H1 (cell line): ENCODE data around the gene RAB40C. TPM values are rescaled to one million over a fixed set of nuclear protein-coding genes. Genes with fewer than 3 reads are reported as not detected.

Experiments used
- CTCF ChIA-PET: fragments of 300-600 bp; sonication (Branson Sonifier 250); formaldehyde crosslinking; loops from one replicate; lab custom pipeline; 2021; ENCODE audit not compliant: partially characterized antibody; lab: Charles Lee
- POLR2A ChIA-PET: fragments of 300-600 bp; sonication (Branson Sonifier 250); formaldehyde crosslinking; loops from one replicate; lab custom pipeline; 2021; ENCODE audit warnings: inconsistent platforms; ENCODE audit not compliant: partially characterized antibody; lab: Charles Lee
- DNase-seq, 2 experiments: peaks; one replicate each; pipeline versions ENCODE4 v3.0.0 to v3.0.0-alpha.2; 2010 to 2022; ENCODE audit warnings: low spot score in 2 of 2, low read depth in 1 of 2, mixed read lengths in 1 of 2
- FAIRE-seq: peaks from 2 replicates; lab custom pipeline; 2011; peaks lifted over from hg19 to GRCh38; lab: Jason Lieb, UNC
- H2AFZ ChIP-seq: 2 replicates; pipeline ENCODE4 v1.8.1; 2012; ENCODE audit warnings: low read length, inconsistent platforms
- H2AK5ac ChIP-seq: 2 replicates; pipeline ENCODE4 v1.6.1; 2013; ENCODE audit warnings: low read depth, low read length
- H2BK120ac ChIP-seq: replicated peaks from 2 replicates; pipeline ENCODE3; 2013; ENCODE audit warnings: low read depth, low read length, inconsistent platforms
- H2BK12ac ChIP-seq: 2 replicates; pipeline ENCODE4 v1.6.1; 2013; ENCODE audit warnings: low read depth, low read length
- H2BK15ac ChIP-seq: 2 replicates; pipeline ENCODE4 v1.6.1; 2013; ENCODE audit warnings: low read length
- H2BK20ac ChIP-seq: 2 replicates; pipeline ENCODE4 v1.6.1; 2013; ENCODE audit warnings: low read length
- H2BK5ac ChIP-seq: 2 replicates; pipeline ENCODE4 v1.6.1; 2013; ENCODE audit warnings: low read depth, low read length
- H3K14ac ChIP-seq: 2 replicates; pipeline ENCODE4 v1.6.1; 2013; ENCODE audit warnings: inconsistent platforms; ENCODE audit not compliant: insufficient read length
- H3K18ac ChIP-seq: 2 replicates; pipeline ENCODE4 v1.6.1; 2013; ENCODE audit warnings: low read length; ENCODE audit errors: extremely low read depth
- H3K23ac ChIP-seq: 2 replicates; pipeline ENCODE4 v1.6.1; 2013; ENCODE audit warnings: inconsistent platforms; ENCODE audit not compliant: insufficient read length
- H3K23me2 ChIP-seq: 2 replicates; pipeline ENCODE4 v1.6.1; 2013; ENCODE audit warnings: low read depth, low read length
- H3K27ac ChIP-seq: 2 replicates; pipeline ENCODE4 v1.6.1; 2011; ENCODE audit warnings: low read depth, low read length, inconsistent platforms
- H3K27me3 ChIP-seq, 4 experiments: replicated peaks in 1 of 4; 1 replicate in 1 of 4; 2 replicates in 3 of 4; pipeline versions ENCODE4 v1.6.1 to v1.8.1; 2011 to 2013; ENCODE audit warnings: low read length in 3 of 4, mild to moderate bottlenecking in 3 of 4, inconsistent platforms in 2 of 4, mixed read lengths in 2 of 4, moderate library complexity in 1 of 4; ENCODE audit not compliant: control insufficient read depth in 3 of 4, insufficient read depth in 3 of 4; ENCODE audit errors: extremely low read depth in 1 of 4
- H3K36me3 ChIP-seq, 4 experiments: 2 replicates each; pipeline versions ENCODE4 v1.6.1 to v1.8.1; 2011 to 2013; ENCODE audit warnings: mild to moderate bottlenecking in 4 of 4, low read length in 3 of 4, moderate library complexity in 2 of 4, control low read depth in 1 of 4, inconsistent platforms in 1 of 4; ENCODE audit not compliant: insufficient read depth in 4 of 4, control insufficient read depth in 2 of 4
- H3K4ac ChIP-seq: replicated peaks from 2 replicates; pipeline ENCODE3; 2013; ENCODE audit warnings: low read length, low read depth, mixed read lengths, inconsistent platforms; ENCODE audit not compliant: insufficient read length
- H3K4me1 ChIP-seq, 4 experiments: replicated peaks in 1 of 4; 1 replicate in 1 of 4; 2 replicates in 3 of 4; pipeline versions ENCODE4 v1.6.1 to v1.8.1; 2011 to 2013; ENCODE audit warnings: low read length in 3 of 4, inconsistent platforms in 2 of 4, mixed read lengths in 1 of 4; ENCODE audit not compliant: insufficient read depth in 4 of 4, control insufficient read depth in 3 of 4
- H3K4me2 ChIP-seq, 2 experiments: 2 replicates each; pipeline versions ENCODE4 v1.6.1 to v1.8.1; 2011 to 2013; ENCODE audit warnings: low read depth in 2 of 2, low read length in 2 of 2, control low read depth in 1 of 2, inconsistent platforms in 1 of 2, mild to moderate bottlenecking in 1 of 2; ENCODE audit not compliant: insufficient read depth in 1 of 2
- H3K4me3 ChIP-seq, 4 experiments: fragments of 200-600, 300-600 bp in 1 of 4; sonication (generic), shearing (Covaris generic), sonication (Bioruptor Twin) in 1 of 4; 2 replicates each; pipeline versions ENCODE4 v1.5.1 to v1.8.1; 2011 to 2016; ENCODE audit warnings: low read length in 4 of 4, low read depth in 3 of 4, control low read depth in 2 of 4, inconsistent platforms in 2 of 4, mild to moderate bottlenecking in 2 of 4, mixed read lengths in 1 of 4, moderate library complexity in 1 of 4; ENCODE audit not compliant: insufficient read depth in 2 of 4; ENCODE audit errors: extremely low read depth in 1 of 4
- H3K56ac ChIP-seq: replicated peaks from 2 replicates; pipeline ENCODE3; 2013; ENCODE audit warnings: low read depth, mild to moderate bottlenecking, mixed read lengths, low read length, inconsistent platforms; ENCODE audit not compliant: insufficient read length
- H3K79me1 ChIP-seq: 2 replicates; pipeline ENCODE4 v1.6.1; 2013; ENCODE audit warnings: low read depth, low read length, control low read depth
- H3K79me2 ChIP-seq, 2 experiments: 2 replicates each; pipeline versions ENCODE4 v1.6.1 to v1.8.1; 2012 to 2013; ENCODE audit warnings: low read length in 2 of 2, mild to moderate bottlenecking in 2 of 2, inconsistent platforms in 1 of 2; ENCODE audit not compliant: insufficient read depth in 2 of 2, control insufficient read depth in 1 of 2
- H3K9ac ChIP-seq, 4 experiments: replicated peaks in 1 of 4; 1 replicate in 1 of 4; 2 replicates in 3 of 4; pipeline versions ENCODE4 v1.6.1 to v1.8.1; 2011 to 2013; ENCODE audit warnings: low read depth in 3 of 4, low read length in 3 of 4, control low read depth in 2 of 4, mild to moderate bottlenecking in 2 of 4, moderate library complexity in 2 of 4, inconsistent platforms in 1 of 4; ENCODE audit errors: extremely low read depth in 1 of 4
- H3K9me3 ChIP-seq, 2 experiments: 2 replicates each; pipeline versions ENCODE4 v1.6.1 to v1.8.1; 2012 to 2013; ENCODE audit warnings: mild to moderate bottlenecking in 2 of 2, moderate library complexity in 2 of 2, control low read depth in 1 of 2, inconsistent platforms in 1 of 2, low read depth in 1 of 2, low read length in 1 of 2, mixed read lengths in 1 of 2; ENCODE audit not compliant: insufficient read depth in 2 of 2
- H4K20me1 ChIP-seq, 2 experiments: replicated peaks in 1 of 2; 2 replicates each; pipeline versions ENCODE3 to v1.8.1; 2011 to 2013; ENCODE audit warnings: inconsistent platforms in 2 of 2, low read length in 2 of 2, mild to moderate bottlenecking in 1 of 2; ENCODE audit not compliant: insufficient read depth in 2 of 2, control insufficient read depth in 1 of 2
- H4K5ac ChIP-seq: 2 replicates; pipeline ENCODE4 v1.6.1; 2013; ENCODE audit warnings: low read length, low read depth, mixed read lengths, inconsistent platforms; ENCODE audit not compliant: insufficient read length
- H4K8ac ChIP-seq: 2 replicates; pipeline ENCODE4 v1.8.0; 2013; ENCODE audit warnings: mild to moderate bottlenecking, moderate library complexity, low read length, inconsistent platforms; ENCODE audit not compliant: insufficient read depth; ENCODE audit errors: extremely low read depth
- H4K91ac ChIP-seq: replicated peaks from 2 replicates; pipeline ENCODE3; 2013; ENCODE audit warnings: low read length, mixed read lengths, inconsistent platforms; ENCODE audit not compliant: insufficient read length
- CBX5 ChIP-seq: fragments of 300-800, 300-1000 bp; sonication (generic); IDR thresholded peaks from 2 replicates; pipeline ENCODE4 v1.7.1; 2016; ENCODE audit warnings: antibody characterized with exemption, low read length, low read depth
- GABPA ChIP-seq: IDR thresholded peaks from 2 replicates; pipeline ENCODE4 v1.6.1; 2011; ENCODE audit warnings: mild to moderate bottlenecking, low read length, moderate library complexity, borderline replicate concordance; ENCODE audit not compliant: insufficient read depth
- POU5F1 ChIP-seq: IDR thresholded peaks from 2 replicates; pipeline ENCODE4 v1.6.1; 2011; ENCODE audit warnings: low read depth, mild to moderate bottlenecking, low read length, moderate library complexity
- RNF2 ChIP-seq: fragments of 200-900, 300-1000 bp; sonication (generic); IDR thresholded peaks from 2 replicates; pipeline ENCODE4 v1.7.1; 2016; ENCODE audit warnings: borderline replicate concordance, low read depth, mild to moderate bottlenecking, antibody characterized with exemption, low read length; ENCODE audit not compliant: poor library complexity, severe bottlenecking; ENCODE audit errors: missing control alignments
- SIN3A ChIP-seq, 2 experiments: IDR thresholded peaks in 1 of 2; conservative IDR thresholded peaks in 1 of 2; 2 replicates each; pipeline ENCODE4 v1.6.1; 2011 to 2012; ENCODE audit warnings: low read length in 2 of 2, improper control_type of control experiment in 1 of 2, low read depth in 1 of 2, mild to moderate bottlenecking in 1 of 2
- SP4 ChIP-seq: IDR thresholded peaks from 2 replicates; pipeline ENCODE4 v1.6.1; 2012; ENCODE audit warnings: low read length, inconsistent platforms
- TAF1 ChIP-seq: IDR thresholded peaks from 2 replicates; pipeline ENCODE4 v1.6.1; 2011; ENCODE audit warnings: mild to moderate bottlenecking, low read depth, low read length
- TCF12 ChIP-seq: IDR thresholded peaks from 2 replicates; pipeline ENCODE4 v1.6.1; 2011; ENCODE audit warnings: low read depth, mild to moderate bottlenecking, low read length
- YY1 ChIP-seq: IDR thresholded peaks from 2 replicates; pipeline ENCODE4 v1.6.1; 2011; ENCODE audit warnings: low read depth, mild to moderate bottlenecking, low read length
- WGBS, 2 experiments: shearing (Covaris generic) in 1 of 2; methylation state at CpG; one replicate each; pipeline versions ENCODE4 v1.1.6 to v1.1.7; 2013 to 2015; ENCODE audit warnings: low lambda C conversion rate in 2 of 2, mixed read lengths in 2 of 2, inconsistent platforms in 1 of 2, low coverage in 1 of 2, missing lambda C conversion rate in 1 of 2; ENCODE audit not compliant: insufficient replicate concordance in 2 of 2, insufficient coverage in 1 of 2, insufficient read length in 1 of 2; ENCODE audit errors: extremely low coverage in 1 of 2, missing lambda C conversion rate in 1 of 2; 5-methylcytosine and 5-hydroxymethylcytosine counted together
- polyA plus RNA-seq, 7 experiments: library from polyadenylated mRNA; depleted of rRNA in 3 of 7; stranded (reverse) in 5 of 7; unstranded in 2 of 7; fragments of >200 nt in 5 of 7; fragments of 200-250 nt in 2 of 7; gene quantifications; 1 replicate in 5 of 7; 2 replicates in 1 of 7; 4 replicates in 1 of 7; pipeline versions ENCODE4 v1.2.1 to v1.2.3, GENCODE V29; 2011 to 2013; ENCODE audit warnings: missing spikeins in 2 of 7, mixed read lengths in 2 of 7
- total RNA-seq: library from RNA; stranded (reverse); fragmentation: NEBNext Ultra II Directional; extraction: Animal tissue kit (Norgen Biotek cat#: 25700); gene quantifications from 2 replicates; pipeline ENCODE4 v1.2.1, GENCODE V29; 2021

The RAB40C gene
- total and polyA plus RNA-seq, 2 of the 8 experiments (the other 6 are each of a cell fraction or from before 2014, with no cell fraction given): 13.9 to 15.6 TPM

- WGBS, 2 experiments: 83% methylated on average over 10 of the region's 13 CpGs; no CpG with 5 or more reads in 1 of the 2 experiments
Measured at GRCh38 chr16:669666-670065, 79.8 kb downstream of the RAB40C start.

More at GRCh38 chr16:669666-670065, 79.8 kb downstream of the RAB40C start:
- Histone ChIP-seq H3K18ac (no peak overlapping the region), H3K23me2 (peaks cover 5% of the 10 kb centered on the region; the same call in 1 of the 2 replicates), H2AK5ac (no peak overlapping the region), H4K91ac (no peak overlapping the region), H2BK5ac (no peak overlapping the region), H2BK120ac (no peak overlapping the region), H3K27ac (no peak overlapping the region), H2AFZ (no peak overlapping the region), H3K14ac (no peak overlapping the region), H3K27me3 (no peaks in the 10 kb centered on the region), H3K36me3 (peaks cover 14 to 44% (median 33%) of the 10 kb centered on the region in 4 experiments), H2BK15ac (no peak overlapping the region), H3K9ac (no peak overlapping the region), H3K4me2 (peak overlapping the region in 1 of 2 experiments; percentile 46; a peak in 1 of 4 replicates), H3K4me1 (peaks cover 0 to 10% (median 8%) of the 10 kb centered on the region in 4 experiments; a peak in 6 of 7 replicates), H2BK20ac (no peak overlapping the region), H3K9me3 (no peaks in the 10 kb centered on the region), H3K23ac (no peak overlapping the region), H3K4ac (no peak overlapping the region), H3K56ac (no peak overlapping the region), H3K79me1 (peaks cover 13% of the 10 kb centered on the region), H2BK12ac (no peak overlapping the region), H3K79me2 (peaks cover 0 to 13% of the 10 kb centered on the region in 2 experiments; a peak in 1 of 4 replicates), H4K20me1 (peaks cover 5 to 30% of the 10 kb centered on the region in 2 experiments), H4K8ac (no peak overlapping the region), H4K5ac (no peak overlapping the region), H3K4me3 (no peak overlapping the region)
- ChIA-PET CTCF (interaction anchor here (1.3 to 12.0 kb wide), 3 partner anchors 18 to 144 kb away, joined by 3 to 104 read pairs (median 75); partner anchors contain the start of genes WDR24 and WDR90), POLR2A (interaction anchor here (17.4 kb wide), 1 partner anchor 9 kb away, joined by 214 read pairs; the partner anchor contains the start of genes JMJD8, RHBDL1 and STUB1)
- DNase-seq (no peak), FAIRE-seq (no peak)
- TF ChIP-seq POU5F1 (no peak), SIN3A (conservative IDR thresholded peaks at IDR 0.05 in 1 of 2, IDR thresholded peaks at IDR 0.05 in 1 of 2; ENCODE audit: low read depth in 1 of 2, low read length in 2 of 2) (no peak), TAF1 (no peak), GABPA (no peak), SP4 (no peak), CBX5 (no peak), YY1 (no peak), RNF2 (no peak), TCF12 (no peak)
